ENCODE results near the gene SLC16A13. TPM values are rescaled to one million over a fixed set of nuclear protein-coding genes. Genes with fewer than 3 reads are reported as not detected.

Gene SLC16A13
- total RNA-seq, 1 experiment from 2014 or later = 13.1 TPM

DNA sequence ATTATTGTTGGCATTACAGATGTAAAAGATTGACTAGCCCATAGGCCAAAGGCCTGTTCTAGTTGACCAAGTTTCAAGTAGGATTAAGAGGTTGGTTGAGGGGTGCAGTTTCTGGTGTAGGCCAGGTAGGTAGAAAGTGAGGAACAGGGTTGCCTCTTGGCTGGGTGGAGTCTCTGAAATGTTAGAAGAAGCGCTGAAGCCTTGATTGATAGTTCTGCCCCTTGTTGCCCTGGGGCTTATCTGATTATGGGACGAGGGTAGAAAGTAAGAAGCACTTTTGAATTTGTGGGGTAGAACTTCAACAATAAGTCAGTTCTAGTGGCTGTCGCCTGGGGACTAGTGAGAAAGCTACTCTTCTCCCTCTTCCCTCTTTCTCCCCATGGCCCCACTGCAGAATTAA is 6.7 kb upstream of the SLC16A13 start:
- no TSS peak for BruUV-seq (replicated peaks)
- no peak overlapping the region for H3K27ac ChIP-seq (ENCODE audit: low read length)
- intact Hi-C loops (cut with micrococcal nuclease; ENCODE audit: unreplicated experiment) = no loop called here
- H3K4me3 ChIP-seq (ENCODE audit: low read depth in 2 of 2, low read length in 2 of 2) = no peak overlapping the region
- no peaks in the 10 kb centered on the region for H3K4me1 ChIP-seq (ENCODE audit: control insufficient read depth, insufficient read depth, low read length)
- no peaks in the 10 kb centered on the region for H3K36me3 ChIP-seq (ENCODE audit: control insufficient read depth, insufficient read depth, low read length)
- in situ Hi-C loops (cut with HindIII; ENCODE audit: low pct_unique_long_range_greater_than_20kb, low sequenced_read_pairs) = no loop called here
- H3K9me3 ChIP-seq (ENCODE audit: control insufficient read depth, insufficient read depth, low read depth, low read length) = no peaks in the 10 kb centered on the region
- no peaks in the 10 kb centered on the region for H3K27me3 ChIP-seq (ENCODE audit: control insufficient read depth, insufficient read depth, low read length)
- DNase-seq (ENCODE audit: low read depth, low spot score) = no peak
- TF ChIP-seq, protein P1, sequence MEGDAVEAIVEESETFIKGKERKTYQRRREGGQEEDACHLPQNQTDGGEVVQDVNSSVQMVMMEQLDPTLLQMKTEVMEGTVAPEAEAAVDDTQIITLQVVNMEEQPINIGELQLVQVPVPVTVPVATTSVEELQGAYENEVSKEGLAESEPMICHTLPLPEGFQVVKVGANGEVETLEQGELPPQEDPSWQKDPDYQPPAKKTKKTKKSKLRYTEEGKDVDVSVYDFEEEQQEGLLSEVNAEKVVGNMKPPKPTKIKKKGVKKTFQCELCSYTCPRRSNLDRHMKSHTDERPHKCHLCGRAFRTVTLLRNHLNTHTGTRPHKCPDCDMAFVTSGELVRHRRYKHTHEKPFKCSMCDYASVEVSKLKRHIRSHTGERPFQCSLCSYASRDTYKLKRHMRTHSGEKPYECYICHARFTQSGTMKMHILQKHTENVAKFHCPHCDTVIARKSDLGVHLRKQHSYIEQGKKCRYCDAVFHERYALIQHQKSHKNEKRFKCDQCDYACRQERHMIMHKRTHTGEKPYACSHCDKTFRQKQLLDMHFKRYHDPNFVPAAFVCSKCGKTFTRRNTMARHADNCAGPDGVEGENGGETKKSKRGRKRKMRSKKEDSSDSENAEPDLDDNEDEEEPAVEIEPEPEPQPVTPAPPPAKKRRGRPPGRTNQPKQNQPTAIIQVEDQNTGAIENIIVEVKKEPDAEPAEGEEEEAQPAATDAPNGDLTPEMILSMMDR (IDR thresholded peaks at IDR 0.05) = no peak
- TF ChIP-seq POLR2AphosphoS5 (IDR thresholded peaks at IDR 0.05; ENCODE audit: low read depth, low read length) (no peak), TCF7L2 (IDR thresholded peaks at IDR 0.05; ENCODE audit: low read depth, low read length) (no peak), SIN3A (IDR thresholded peaks at IDR 0.05; ENCODE audit: borderline replicate concordance, insufficient read depth, low read depth, low read length) (no peak)
- TF ChIP-seq, protein P2, sequence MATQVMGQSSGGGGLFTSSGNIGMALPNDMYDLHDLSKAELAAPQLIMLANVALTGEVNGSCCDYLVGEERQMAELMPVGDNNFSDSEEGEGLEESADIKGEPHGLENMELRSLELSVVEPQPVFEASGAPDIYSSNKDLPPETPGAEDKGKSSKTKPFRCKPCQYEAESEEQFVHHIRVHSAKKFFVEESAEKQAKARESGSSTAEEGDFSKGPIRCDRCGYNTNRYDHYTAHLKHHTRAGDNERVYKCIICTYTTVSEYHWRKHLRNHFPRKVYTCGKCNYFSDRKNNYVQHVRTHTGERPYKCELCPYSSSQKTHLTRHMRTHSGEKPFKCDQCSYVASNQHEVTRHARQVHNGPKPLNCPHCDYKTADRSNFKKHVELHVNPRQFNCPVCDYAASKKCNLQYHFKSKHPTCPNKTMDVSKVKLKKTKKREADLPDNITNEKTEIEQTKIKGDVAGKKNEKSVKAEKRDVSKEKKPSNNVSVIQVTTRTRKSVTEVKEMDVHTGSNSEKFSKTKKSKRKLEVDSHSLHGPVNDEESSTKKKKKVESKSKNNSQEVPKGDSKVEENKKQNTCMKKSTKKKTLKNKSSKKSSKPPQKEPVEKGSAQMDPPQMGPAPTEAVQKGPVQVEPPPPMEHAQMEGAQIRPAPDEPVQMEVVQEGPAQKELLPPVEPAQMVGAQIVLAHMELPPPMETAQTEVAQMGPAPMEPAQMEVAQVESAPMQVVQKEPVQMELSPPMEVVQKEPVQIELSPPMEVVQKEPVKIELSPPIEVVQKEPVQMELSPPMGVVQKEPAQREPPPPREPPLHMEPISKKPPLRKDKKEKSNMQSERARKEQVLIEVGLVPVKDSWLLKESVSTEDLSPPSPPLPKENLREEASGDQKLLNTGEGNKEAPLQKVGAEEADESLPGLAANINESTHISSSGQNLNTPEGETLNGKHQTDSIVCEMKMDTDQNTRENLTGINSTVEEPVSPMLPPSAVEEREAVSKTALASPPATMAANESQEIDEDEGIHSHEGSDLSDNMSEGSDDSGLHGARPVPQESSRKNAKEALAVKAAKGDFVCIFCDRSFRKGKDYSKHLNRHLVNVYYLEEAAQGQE (IDR thresholded peaks at IDR 0.05; ENCODE audit: insufficient read depth in 1 of 2, low read depth in 2 of 2, low read length in 1 of 2) = no peak
- CTCF ChIA-PET = no interaction called here
- ATAC-seq = no peak
- POLR2A ChIA-PET = no interaction called here

DNA sequence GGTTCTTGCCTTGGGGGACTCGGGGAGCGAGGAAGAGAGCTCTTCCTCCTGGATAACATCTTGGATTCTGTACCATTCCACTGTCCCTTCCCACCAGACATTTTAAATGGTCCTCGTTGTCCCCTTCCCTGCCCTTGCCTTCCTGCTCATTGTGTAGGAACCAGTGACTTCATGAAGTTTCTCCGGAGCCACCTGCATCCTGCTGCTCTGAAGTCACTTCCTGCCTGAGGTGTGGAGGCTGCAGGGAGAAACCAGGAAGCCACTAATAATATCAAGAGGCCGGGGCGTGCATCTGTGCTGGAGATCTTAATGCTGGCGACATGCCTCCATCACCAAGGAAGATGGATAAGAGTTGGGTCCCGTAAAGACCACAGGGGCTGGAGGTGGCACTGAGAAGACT is 6.2 kb upstream of the SLC16A13 start:
- Histone ChIP-seq H3K4me3 (ENCODE audit: low read depth in 2 of 2, low read length in 2 of 2) (no peak overlapping the region), H3K36me3 (ENCODE audit: control insufficient read depth, insufficient read depth, low read length) (no peaks in the 10 kb centered on the region), H3K27me3 (ENCODE audit: control insufficient read depth, insufficient read depth, low read length) (no peaks in the 10 kb centered on the region), H3K4me1 (ENCODE audit: control insufficient read depth, insufficient read depth, low read length) (no peaks in the 10 kb centered on the region; the same call in 1 of the 2 replicates), H3K27ac (ENCODE audit: low read length) (no peak overlapping the region), H3K9me3 (ENCODE audit: control insufficient read depth, insufficient read depth, low read depth, low read length) (no peaks in the 10 kb centered on the region)
- ChIA-PET POLR2A (no interaction called here), CTCF (no interaction called here)
- DNase-seq (ENCODE audit: low read depth, low spot score) (no peak), ATAC-seq (no peak)
- no TSS peak for BruUV-seq (replicated peaks)
- TF ChIP-seq TCF7L2 (IDR thresholded peaks at IDR 0.05; ENCODE audit: low read depth, low read length) (no peak), POLR2AphosphoS5 (IDR thresholded peaks at IDR 0.05; ENCODE audit: low read depth, low read length) (no peak)
- TF ChIP-seq, protein P2 (IDR thresholded peaks at IDR 0.05; ENCODE audit: insufficient read depth in 1 of 2, low read depth in 2 of 2, low read length in 1 of 2) = no peak
- TF ChIP-seq, protein P1 (IDR thresholded peaks at IDR 0.05) = no peak
- intact Hi-C loops (cut with micrococcal nuclease; ENCODE audit: unreplicated experiment) = no loop called here
- in situ Hi-C loops (cut with HindIII; ENCODE audit: low pct_unique_long_range_greater_than_20kb, low sequenced_read_pairs) = no loop called here
